Suprapubic skin (tissue), 4 donors: ENCODE data around the gene ALDH1L1.

Source experiments
- EP300 ChIP-seq: sonication (generic); formaldehyde crosslinking; IDR thresholded peaks from one replicate; pipeline ENCODE4 v1.6.1; 2017; ENCODE audit warnings: antibody characterized with exemption
- POLR2A ChIP-seq, 2 donors: fragments of 450-650 bp; IDR thresholded peaks; one replicate each; pipeline ENCODE4 v1.6.1; 2017; ENCODE audit warnings: antibody characterized with exemption in 2 of 2, mild to moderate bottlenecking in 2 of 2, moderate library complexity in 2 of 2
- POLR2AphosphoS5 ChIP-seq, 3 donors: sonication (generic); formaldehyde crosslinking; IDR thresholded peaks; one replicate each; pipeline ENCODE4 v1.6.1; 2017; ENCODE audit warnings: antibody characterized with exemption in 3 of 3
- TF ChIP-seq, protein P1 (sequence below), 2 donors: fragments of 200-600 bp in 1 of 2; fragments of 450-650 bp in 1 of 2; sonication (generic) in 1 of 2; IDR thresholded peaks; one replicate each; pipeline ENCODE4 v1.5.1; 2016 to 2019; ENCODE audit warnings: antibody characterized with exemption in 2 of 2, mild to moderate bottlenecking in 1 of 2, moderate library complexity in 1 of 2

- TF ChIP-seq POLR2A (IDR thresholded peaks at IDR 0.05) = no peak
- TF ChIP-seq, protein P1, sequence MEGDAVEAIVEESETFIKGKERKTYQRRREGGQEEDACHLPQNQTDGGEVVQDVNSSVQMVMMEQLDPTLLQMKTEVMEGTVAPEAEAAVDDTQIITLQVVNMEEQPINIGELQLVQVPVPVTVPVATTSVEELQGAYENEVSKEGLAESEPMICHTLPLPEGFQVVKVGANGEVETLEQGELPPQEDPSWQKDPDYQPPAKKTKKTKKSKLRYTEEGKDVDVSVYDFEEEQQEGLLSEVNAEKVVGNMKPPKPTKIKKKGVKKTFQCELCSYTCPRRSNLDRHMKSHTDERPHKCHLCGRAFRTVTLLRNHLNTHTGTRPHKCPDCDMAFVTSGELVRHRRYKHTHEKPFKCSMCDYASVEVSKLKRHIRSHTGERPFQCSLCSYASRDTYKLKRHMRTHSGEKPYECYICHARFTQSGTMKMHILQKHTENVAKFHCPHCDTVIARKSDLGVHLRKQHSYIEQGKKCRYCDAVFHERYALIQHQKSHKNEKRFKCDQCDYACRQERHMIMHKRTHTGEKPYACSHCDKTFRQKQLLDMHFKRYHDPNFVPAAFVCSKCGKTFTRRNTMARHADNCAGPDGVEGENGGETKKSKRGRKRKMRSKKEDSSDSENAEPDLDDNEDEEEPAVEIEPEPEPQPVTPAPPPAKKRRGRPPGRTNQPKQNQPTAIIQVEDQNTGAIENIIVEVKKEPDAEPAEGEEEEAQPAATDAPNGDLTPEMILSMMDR (IDR thresholded peaks at IDR 0.05) = peak in 1 of 2 donors; percentile 29
- peak in 1 of 3 donors; percentile 27 for TF ChIP-seq POLR2AphosphoS5 (IDR thresholded peaks at IDR 0.05)
- no peak for TF ChIP-seq EP300
Measured at GRCh38 chr3:126081618-126082361, 98.6 kb downstream of the ALDH1L1 start.
